ENCODE results near the gene MVD.
A peak's percentile ranks its signal among the peaks of the same experiment; 100 is the strongest.

The MVD gene

GRCh38 chr16:88662843-88663606 is at the start of gene MVD:
Gene MVD, minus strand, starts transcription at chr16:88663091. Its CDS starts 11 bp downstream, at chr16:88663080.
- DNase-seq: peak; percentile 93 to 94

- DNase-seq: no peak
Measured at GRCh38 chr16:88712362-88712979, 49.6 kb upstream of the MVD start.

GRCh38 chr16:88711750-88712340 is 49.0 kb upstream of the MVD start:
- DNase-seq: no peak

- DNase-seq: no peak
Measured at GRCh38 chr16:88710556-88710955, 47.7 kb upstream of the MVD start.

GRCh38 chr16:88706965-88707826 is 44.3 kb upstream of the MVD start:
- DNase-seq: no peak

GRCh38 chr16:88706229-88706964 is 43.5 kb upstream of the MVD start, which contains the start of the genes CTU2 and RNF166:
Gene CTU2, plus strand, starts transcription at chr16:88706503. Its CDS starts 28 bp downstream, at chr16:88706531.
Gene RNF166, minus strand, starts transcription at chr16:88706408. Its CDS starts 83 bp downstream, at chr16:88706325.
- DNase-seq: peak; percentile 61 to 74

- DNase-seq: no peak
Measured at GRCh38 chr16:88705801-88706228, 42.9 kb upstream of the MVD start.

- peak in 1 of 2 experiments; percentile 5 for DNase-seq
Measured at GRCh38 chr16:88705076-88705684, 42.3 kb upstream of the MVD start.

- peak; percentile 79 to 81 for DNase-seq
Measured at GRCh38 chr16:88703486-88704309, 40.8 kb upstream of the MVD start.

- peak; percentile 70 to 74 for DNase-seq
Measured at GRCh38 chr16:88702371-88703210, 39.7 kb upstream of the MVD start.

- no peak for DNase-seq
Measured at GRCh38 chr16:88701581-88702370, 38.9 kb upstream of the MVD start.

- peak; percentile 96 to 98 for DNase-seq
Measured at GRCh38 chr16:88700636-88701482, 38.0 kb upstream of the MVD start.

GRCh38 chr16:88700322-88700635 is 37.4 kb upstream of the MVD start:
- no peak for DNase-seq

- DNase-seq: no peak
Measured at GRCh38 chr16:88699180-88699579, 36.3 kb upstream of the MVD start.

GRCh38 chr16:88698646-88699045 is 35.8 kb upstream of the MVD start:
- no peak for DNase-seq

- DNase-seq: no peak
Measured at GRCh38 chr16:88697831-88698615, 35.1 kb upstream of the MVD start.

Measured in AML-193 (cell line).